ENCODE results near the gene RUBCN.

The RUBCN gene

DNA sequence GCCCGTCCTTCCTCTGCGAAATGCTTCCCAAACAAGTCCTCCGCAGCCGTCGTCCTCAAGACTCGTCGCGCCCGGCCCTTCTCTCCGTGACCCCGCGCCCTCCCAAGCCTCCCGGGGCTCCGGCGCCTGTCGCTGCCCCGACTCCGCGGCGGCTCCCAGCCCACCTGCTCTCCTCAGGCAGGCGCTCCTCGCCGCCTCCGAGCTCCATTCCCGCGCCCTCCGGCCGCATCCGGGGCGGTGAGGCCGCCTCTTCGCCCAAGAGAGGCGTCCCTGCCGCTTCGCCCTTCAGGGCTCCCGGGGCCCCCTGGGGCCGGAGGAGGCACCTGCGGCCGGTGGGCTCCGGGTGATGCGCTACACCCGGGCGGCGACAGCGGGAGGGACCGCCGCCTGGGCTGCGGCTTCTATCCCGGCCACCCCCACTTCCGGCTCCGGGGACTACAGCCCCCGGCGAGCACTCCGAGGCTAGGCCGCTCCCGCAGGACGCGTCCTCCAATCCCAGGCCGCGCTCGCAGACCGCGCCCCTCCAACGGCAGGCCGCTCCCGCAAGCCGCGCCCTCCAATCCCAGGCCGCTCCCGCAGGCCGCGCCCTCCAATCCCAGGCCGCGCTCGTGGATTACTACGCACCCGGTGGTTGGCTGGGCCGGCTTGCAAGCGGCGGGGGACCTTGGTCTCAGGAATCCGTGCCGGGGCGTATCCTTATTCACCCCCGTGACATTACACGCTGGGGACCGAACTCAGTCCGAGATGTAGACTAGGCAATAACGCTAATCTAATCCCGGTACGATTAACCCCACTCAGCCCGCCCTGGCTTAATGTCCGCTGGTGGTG lies at the start of gene RUBCN:
Gene RUBCN (minus strand): TSS at position 414 of the 828 bp plus-strand sequence. CDS start 185 bp downstream, at position 229.
- peak within 1 kb of the TSS; percentile 81 for H3K4me3 ChIP-seq (ENCODE audit: low read length)
- TF ChIP-seq ZNF274 (IDR thresholded peaks at IDR 0.05; ENCODE audit: low read depth, low read length), result no peak

DNA sequence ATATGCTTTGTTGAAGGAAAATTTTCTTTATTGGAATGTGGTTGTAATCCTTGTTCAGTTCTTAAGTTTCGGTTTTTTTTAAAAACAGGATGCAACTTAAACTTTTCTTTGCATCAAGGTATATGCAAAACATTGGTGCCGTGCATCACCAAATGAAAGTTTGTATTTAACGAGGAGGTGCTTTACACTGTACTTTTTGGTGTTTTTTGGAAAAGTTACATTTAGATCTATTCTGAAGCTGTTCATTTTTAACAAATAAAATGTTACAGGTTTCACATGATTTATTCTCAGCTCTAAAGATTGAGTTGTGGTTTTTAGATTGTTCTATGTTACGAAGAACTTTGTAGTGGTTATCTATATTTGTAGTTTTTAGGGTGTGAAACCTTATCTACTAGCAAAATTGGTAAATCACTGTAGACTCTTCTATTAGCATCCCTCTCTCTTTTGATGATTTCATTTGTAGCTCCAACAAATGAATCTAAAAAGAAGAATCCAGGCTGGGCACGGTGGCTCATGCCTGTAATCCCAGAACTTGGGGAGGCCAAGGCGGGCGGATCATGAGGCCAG lies 47.4 kb upstream of the RUBCN start:
- no peak overlapping the region; the same call in 1 of the 2 replicates for H3K4me3 ChIP-seq (ENCODE audit: low read length)
- TF ChIP-seq ZNF274 (IDR thresholded peaks at IDR 0.05; ENCODE audit: low read depth, low read length), result no peak

DNA sequence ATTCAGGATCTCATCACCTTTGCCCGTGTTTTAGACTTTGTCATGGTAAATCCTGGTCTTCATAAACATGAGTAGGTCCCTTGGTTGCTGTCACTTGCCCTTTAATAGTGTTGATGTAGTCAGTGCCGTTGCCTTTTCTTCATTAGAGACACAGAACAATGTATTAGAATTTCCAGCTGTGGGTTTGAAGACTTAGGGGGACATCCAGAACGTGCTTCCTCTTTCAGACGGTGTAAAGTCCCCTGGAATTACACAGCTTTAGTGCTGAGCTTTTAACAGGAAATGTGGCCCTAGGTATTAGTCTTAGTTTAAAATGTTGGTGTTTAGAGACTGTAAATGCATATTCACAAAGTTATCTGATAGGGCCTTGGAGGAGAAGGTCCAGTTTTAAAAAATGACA lies 45.5 kb upstream of the RUBCN start:
- H3K4me3 ChIP-seq (ENCODE audit: low read length), result no peak overlapping the region
- TF ChIP-seq ZNF274 (IDR thresholded peaks at IDR 0.05; ENCODE audit: low read depth, low read length), result no peak

DNA sequence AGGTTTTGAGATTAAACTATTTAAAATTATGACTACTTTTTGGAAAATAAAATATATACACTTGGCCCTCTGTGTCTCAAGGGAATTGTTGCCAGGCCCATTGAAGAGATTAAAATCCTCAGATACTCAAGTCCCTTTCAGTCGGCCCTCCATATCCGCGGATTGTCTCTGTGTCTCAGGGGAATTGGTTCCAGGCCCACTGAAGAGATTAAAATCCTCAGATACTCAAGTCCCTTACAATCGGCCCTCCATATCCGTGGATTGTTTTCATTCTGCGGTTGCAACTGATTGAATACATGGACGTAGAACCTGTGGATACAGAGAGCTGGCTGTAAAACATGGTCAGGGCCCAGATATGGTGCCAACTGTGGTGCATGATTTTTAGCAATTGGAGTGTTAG lies 38.6 kb upstream of the RUBCN start:
- no peak for TF ChIP-seq ZNF274 (IDR thresholded peaks at IDR 0.05; ENCODE audit: low read depth, low read length)
- no peak overlapping the region for H3K4me3 ChIP-seq (ENCODE audit: low read length)

DNA sequence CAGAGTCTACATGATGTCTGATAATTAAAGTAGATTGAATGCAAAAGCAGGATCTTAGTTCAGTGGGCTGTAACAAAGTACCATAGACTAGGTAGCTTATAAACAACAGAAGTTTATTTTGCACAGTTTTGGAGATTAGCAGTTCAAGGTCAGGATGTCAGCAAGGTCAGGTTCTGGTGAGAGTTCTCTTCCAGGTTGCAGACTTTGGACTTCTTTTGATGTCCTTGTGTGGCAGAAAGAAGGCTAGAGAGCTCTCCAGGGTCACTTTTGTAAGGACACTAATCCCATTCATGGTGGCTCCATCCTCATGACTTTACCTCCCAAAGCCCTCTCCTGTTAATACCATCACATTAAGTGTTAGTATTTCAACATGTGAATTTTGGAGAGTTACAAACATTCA lies 25.1 kb upstream of the RUBCN start:
- TF ChIP-seq ZNF274 (IDR thresholded peaks at IDR 0.05; ENCODE audit: low read depth, low read length), result no peak
- no peak overlapping the region for H3K4me3 ChIP-seq (ENCODE audit: low read length)

DNA sequence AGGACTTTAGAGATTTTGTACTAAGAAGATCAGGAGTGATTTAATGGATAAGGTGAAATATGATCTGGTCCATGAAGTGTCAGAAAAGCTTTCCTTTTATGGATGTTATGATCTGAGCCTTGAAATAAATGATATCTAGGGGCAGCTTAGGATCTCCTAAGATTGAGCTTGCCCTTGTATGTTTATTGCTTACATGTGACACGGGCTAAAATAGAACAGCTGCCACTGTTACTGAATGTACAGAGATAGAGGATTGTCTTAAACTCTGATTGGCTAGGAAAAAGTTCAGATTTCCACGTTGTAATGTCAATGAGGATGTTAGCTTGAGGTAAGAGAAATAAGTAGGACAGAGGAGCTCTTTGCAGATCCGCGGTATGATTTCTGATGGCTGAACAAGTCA lies 21.8 kb upstream of the RUBCN start:
- no peak for TF ChIP-seq ZNF274 (IDR thresholded peaks at IDR 0.05; ENCODE audit: low read depth, low read length)
- H3K4me3 ChIP-seq (ENCODE audit: low read length), result no peak overlapping the region

DNA sequence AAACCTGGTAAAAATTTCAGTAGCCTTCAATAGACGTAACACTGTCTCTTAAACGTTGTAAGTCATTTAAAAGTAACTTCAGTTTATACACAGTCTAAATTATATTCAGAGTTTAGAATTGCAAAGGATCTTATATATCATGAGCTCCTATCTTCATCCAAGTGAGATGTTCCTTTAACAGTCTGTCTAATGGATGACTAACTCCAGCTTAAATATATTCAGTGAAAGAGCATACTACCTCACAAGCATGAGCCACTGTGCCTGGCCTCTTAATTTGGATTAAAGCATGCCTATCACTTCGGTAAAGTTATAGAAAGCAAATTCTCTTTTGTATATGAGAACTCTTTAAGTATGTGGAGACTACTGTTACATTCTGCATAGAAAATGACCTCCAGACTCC lies 20.0 kb upstream of the RUBCN start:
- H3K4me3 ChIP-seq (ENCODE audit: low read length), result no peak overlapping the region
- TF ChIP-seq ZNF274 (IDR thresholded peaks at IDR 0.05; ENCODE audit: low read depth, low read length), result no peak

DNA sequence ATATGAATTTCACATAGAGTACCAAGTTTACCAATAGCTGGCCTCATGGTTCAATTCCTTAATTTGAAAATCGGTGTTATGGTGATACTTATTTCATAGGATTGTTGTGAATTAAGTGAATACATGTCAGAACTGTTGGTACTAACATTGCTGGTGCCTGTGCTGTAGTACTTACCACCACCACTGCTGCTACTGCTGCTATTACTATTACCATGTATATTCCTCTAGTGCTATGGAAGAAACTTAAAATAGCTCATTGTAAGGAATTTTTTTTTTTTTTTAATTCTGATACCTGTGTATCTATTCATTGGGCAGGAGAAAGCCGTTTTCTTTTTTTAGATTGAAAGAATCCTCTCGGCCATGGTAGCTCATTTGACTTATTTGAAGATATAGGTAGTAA lies 16.6 kb upstream of the RUBCN start:
- H3K4me3 ChIP-seq (ENCODE audit: low read length), result no peak overlapping the region
- TF ChIP-seq ZNF274 (IDR thresholded peaks at IDR 0.05; ENCODE audit: low read depth, low read length), result no peak

DNA sequence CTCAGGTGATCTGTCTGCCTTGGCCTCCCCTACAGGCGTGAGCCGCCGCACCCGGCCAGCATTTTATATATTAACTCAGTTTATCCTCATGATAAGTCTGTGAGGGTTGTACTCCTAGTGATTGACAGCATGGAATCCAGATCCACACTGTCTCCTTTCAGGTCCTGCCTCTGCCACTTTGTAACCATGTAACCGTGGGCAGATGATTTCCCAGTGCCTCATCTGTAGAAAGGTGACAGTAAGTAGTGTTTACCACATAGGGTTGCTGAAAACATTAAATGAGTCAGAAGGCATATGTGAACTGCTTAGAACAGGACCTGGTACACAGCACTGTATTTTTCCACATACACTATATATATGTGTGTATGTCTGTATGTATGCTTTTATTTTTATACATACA lies 15.4 kb upstream of the RUBCN start:
- peak overlapping the region; percentile 91 for H3K4me3 ChIP-seq (ENCODE audit: low read length)

DNA sequence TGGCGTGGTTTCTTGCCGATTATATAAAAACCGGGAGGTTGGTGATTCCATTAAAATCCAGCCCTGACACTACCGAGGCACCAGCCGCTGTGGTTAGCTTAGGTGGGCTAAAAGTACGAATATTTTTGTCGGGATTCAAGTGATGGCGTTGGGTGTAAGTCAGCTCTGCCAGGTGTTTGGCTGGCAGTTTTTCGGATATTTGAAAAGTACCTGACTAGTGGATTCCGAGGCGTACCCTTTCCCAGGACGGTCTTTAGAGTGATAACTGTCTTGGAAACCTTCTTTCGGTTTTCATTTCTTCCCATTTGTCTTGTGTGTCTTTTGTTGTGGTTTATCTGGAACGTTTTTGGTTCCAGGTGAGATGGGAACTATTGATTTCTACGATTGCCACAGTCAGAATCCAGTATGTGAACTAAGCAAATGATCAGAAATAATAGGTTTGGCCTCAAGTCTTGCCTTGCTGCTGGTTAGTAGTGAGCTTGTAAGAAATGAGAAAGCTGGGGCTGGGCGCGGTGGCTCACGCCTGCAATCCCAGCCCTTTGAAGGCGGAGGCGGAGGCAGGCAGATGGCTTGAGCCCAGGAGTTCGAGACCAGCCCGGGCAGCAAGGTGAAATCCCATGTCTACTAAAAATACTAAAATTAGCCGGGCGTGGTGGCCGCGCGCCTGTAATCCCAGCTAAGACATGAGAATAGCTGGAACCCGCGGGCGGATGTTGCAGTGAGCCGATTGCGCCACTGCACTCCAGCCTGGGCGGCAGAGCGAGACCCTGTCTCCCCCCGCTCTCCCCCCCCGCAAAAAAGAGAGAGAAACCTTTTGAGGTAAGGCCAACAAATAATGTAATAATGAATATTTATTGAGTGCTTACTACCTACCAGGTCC lies 14.4 kb upstream of the RUBCN start:
- no peak for TF ChIP-seq ZNF274 (IDR thresholded peaks at IDR 0.05; ENCODE audit: low read depth, low read length)
- H3K4me3 ChIP-seq (ENCODE audit: low read length), result peak overlapping the region; percentile 91

More for the DNA sequence above, 15.4 kb upstream of the RUBCN start:
- TF ChIP-seq ZNF274 (IDR thresholded peaks at IDR 0.05; ENCODE audit: low read depth, low read length), result no peak

DNA sequence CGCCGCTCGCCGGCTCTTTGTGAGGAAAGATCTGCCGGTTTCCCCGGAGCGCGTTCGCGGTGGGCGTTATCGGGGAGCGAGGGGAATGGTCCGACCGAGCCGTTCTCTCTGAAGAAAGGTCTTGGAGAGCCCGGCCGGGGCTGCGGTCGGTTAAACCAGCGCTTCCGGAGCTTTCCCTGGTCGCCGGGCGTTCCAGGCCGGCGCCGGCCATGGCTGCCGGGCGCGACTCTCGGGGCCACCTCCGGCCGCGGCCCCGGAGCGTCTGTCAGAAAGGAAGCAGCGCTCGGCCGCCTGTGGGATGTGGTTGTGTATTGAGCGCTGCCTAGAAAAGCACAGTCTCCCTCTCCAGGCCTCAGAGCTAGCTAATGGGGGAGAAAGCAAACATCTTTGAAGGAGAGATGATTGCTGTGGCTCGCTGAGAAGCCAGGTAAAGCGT lies 13.7 kb upstream of the RUBCN start:
- TF ChIP-seq ZNF274 (IDR thresholded peaks at IDR 0.05; ENCODE audit: low read depth, low read length), result no peak
- peak overlapping the region; percentile 91 for H3K4me3 ChIP-seq (ENCODE audit: low read length)

DNA sequence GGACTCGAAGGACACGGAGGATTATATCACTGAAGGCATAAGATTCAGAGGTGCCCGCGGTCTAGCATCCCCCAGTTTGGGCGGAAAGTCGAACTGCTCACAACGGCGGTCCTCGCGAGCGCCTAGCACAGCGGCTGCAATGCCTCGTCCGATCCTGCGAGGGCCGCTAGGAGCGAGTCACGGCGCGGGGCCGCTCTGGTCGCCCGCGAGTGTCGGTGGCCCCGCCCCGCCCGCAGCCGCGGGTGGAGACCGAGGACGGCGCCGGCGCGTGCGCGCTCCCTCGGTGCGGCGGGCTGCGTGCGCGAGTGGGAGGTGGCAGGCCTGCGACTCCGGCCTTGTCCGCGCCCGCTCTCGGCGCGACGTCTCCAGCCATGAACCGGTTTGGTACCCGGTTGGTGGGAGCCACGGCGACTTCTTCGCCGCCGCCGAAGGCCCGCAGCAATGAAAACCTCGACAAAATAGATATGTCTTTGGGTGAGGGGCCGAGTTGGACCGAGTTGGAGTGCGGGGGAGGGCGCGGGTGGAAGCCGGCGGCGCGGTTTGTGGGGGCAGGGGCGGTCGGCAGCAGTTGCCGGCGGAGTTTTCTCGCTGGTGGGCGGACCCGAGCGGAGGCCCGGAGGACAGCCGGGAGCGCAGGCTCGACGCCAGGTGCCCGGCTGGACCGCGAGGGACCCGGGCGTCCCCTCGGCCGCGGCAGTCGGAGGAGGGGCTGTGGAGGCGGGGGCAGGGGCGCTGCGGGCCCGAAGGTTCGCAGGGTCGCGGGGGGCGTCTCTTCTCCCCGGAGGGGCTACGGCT lies 13.1 kb upstream of the RUBCN start, which contains the start of gene FYTTD1:
Gene FYTTD1 (plus strand): TSS at position 283 of the 795 bp plus-strand sequence. CDS start 89 bp downstream, at position 372.
- TF ChIP-seq ZNF274 (IDR thresholded peaks at IDR 0.05; ENCODE audit: low read depth, low read length), result no peak
- H3K4me3 ChIP-seq (ENCODE audit: low read length), result peak within 1 kb of the TSS; percentile 91

DNA sequence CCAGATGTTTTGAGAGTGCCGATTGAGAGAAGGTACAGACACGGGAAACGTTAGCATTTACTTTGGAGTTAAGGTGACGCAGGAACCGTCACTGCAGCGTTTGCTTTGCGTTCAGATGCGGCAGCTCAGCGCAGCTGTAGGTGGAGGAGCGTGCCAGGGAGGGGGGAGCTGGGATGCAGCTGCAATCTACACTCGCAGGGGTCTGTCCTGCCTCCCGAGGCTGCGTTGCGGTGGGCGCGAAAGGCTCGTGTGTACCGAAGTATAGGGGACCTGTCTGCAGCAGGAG lies 12.6 kb upstream of the RUBCN start:
- TF ChIP-seq ZNF274 (IDR thresholded peaks at IDR 0.05; ENCODE audit: low read depth, low read length), result no peak
- peak overlapping the region; percentile 91 for H3K4me3 ChIP-seq (ENCODE audit: low read length)
